H9 (cell line): ENCODE data around the gene FBXO30. TPM values are rescaled to one million over a fixed set of nuclear protein-coding genes. Genes with fewer than 3 reads are reported as not detected.

ENCODE experiments used
- DNase-seq: peaks from one replicate; pipeline ENCODE4 v3.0.0-alpha.2; 2017
- H2AFZ ChIP-seq: one replicate; pipeline ENCODE4 v1.6.1; 2013; ENCODE audit warnings: mild to moderate bottlenecking, low read length, control low read depth, moderate library complexity
- H2AK5ac ChIP-seq: 2 replicates; pipeline ENCODE4 v1.6.1; 2013; ENCODE audit warnings: low read length, control low read depth, mixed read lengths; ENCODE audit not compliant: insufficient read length
- H2BK120ac ChIP-seq: one replicate; pipeline ENCODE4 v1.6.1; 2013; ENCODE audit warnings: low read depth, mild to moderate bottlenecking, low read length, control low read depth, inconsistent platforms; ENCODE audit not compliant: poor library complexity, severe bottlenecking
- H2BK12ac ChIP-seq: 2 replicates; pipeline ENCODE4 v1.6.1; 2013; ENCODE audit warnings: low read length, control low read depth, mixed read lengths, low read depth; ENCODE audit not compliant: insufficient read length
- H2BK15ac ChIP-seq: 2 replicates; pipeline ENCODE4 v1.6.1; 2013; ENCODE audit warnings: low read depth, low read length, control low read depth
- H2BK20ac ChIP-seq: one replicate; pipeline ENCODE4 v1.6.1; 2013; ENCODE audit warnings: low read depth, mild to moderate bottlenecking, low read length, control low read depth, inconsistent platforms; ENCODE audit not compliant: poor library complexity, severe bottlenecking
- H2BK5ac ChIP-seq: 2 replicates; pipeline ENCODE4 v1.6.1; 2013; ENCODE audit warnings: low read length, control low read depth, mixed read lengths; ENCODE audit not compliant: insufficient read length
- H3K14ac ChIP-seq: 2 replicates; pipeline ENCODE4 v1.6.1; 2013; ENCODE audit warnings: low read length, control low read depth; ENCODE audit not compliant: insufficient read depth
- H3K18ac ChIP-seq: 2 replicates; pipeline ENCODE4 v1.6.1; 2013; ENCODE audit warnings: low read depth, mild to moderate bottlenecking, mixed read lengths, low read length, control low read depth; ENCODE audit not compliant: insufficient read length
- H3K23ac ChIP-seq: 2 replicates; pipeline ENCODE4 v1.6.1; 2013; ENCODE audit warnings: low read length, control low read depth, mixed read lengths, low read depth; ENCODE audit not compliant: insufficient read length
- H3K23me2 ChIP-seq: 2 replicates; pipeline ENCODE4 v1.6.1; 2013; ENCODE audit warnings: low read depth, mild to moderate bottlenecking, mixed read lengths, low read length, control low read depth; ENCODE audit not compliant: insufficient read length, poor library complexity, severe bottlenecking
- H3K27ac ChIP-seq: 2 replicates; pipeline ENCODE4 v1.5.1; 2013; ENCODE audit warnings: low read length, control low read depth, mixed read lengths, low read depth; ENCODE audit not compliant: insufficient read length
- H3K27me3 ChIP-seq: 2 replicates; pipeline ENCODE4 v1.6.1; 2013; ENCODE audit warnings: low read length, control low read depth, inconsistent platforms; ENCODE audit not compliant: insufficient read depth
- H3K4ac ChIP-seq: 2 replicates; pipeline ENCODE4 v1.6.1; 2013; ENCODE audit warnings: low read depth, mild to moderate bottlenecking, control low read depth, inconsistent platforms, low read length, moderate library complexity
- H3K4me1 ChIP-seq: 2 replicates; pipeline ENCODE4 v1.6.1; 2013; ENCODE audit warnings: low read length, control low read depth, inconsistent platforms; ENCODE audit not compliant: insufficient read depth
- H3K4me2 ChIP-seq: 2 replicates; pipeline ENCODE4 v1.6.1; 2013; ENCODE audit warnings: low read length, control low read depth, mixed read lengths; ENCODE audit not compliant: insufficient read length, insufficient read depth
- H3K56ac ChIP-seq: 2 replicates; pipeline ENCODE4 v1.6.1; 2013; ENCODE audit warnings: low read depth, mild to moderate bottlenecking, mixed read lengths, low read length, control low read depth; ENCODE audit not compliant: insufficient read length
- H3K79me1 ChIP-seq: 2 replicates; pipeline ENCODE4 v1.6.1; 2013; ENCODE audit warnings: low read depth, mild to moderate bottlenecking, moderate library complexity, low read length, control low read depth, inconsistent platforms; ENCODE audit not compliant: insufficient read depth, poor library complexity, severe bottlenecking
- H3K79me2 ChIP-seq: 2 replicates; pipeline ENCODE4 v1.6.1; 2013; ENCODE audit warnings: low read length, control low read depth, inconsistent platforms; ENCODE audit not compliant: insufficient read depth
- H3K9ac ChIP-seq: 2 replicates; pipeline ENCODE4 v1.6.1; 2013; ENCODE audit warnings: low read length, control low read depth, mixed read lengths; ENCODE audit not compliant: insufficient read length; ENCODE audit errors: extremely low read depth
- H3K9me3 ChIP-seq: one replicate; pipeline ENCODE4 v1.6.1; 2013; ENCODE audit warnings: low read depth, low read length, inconsistent platforms; ENCODE audit not compliant: control insufficient read depth
- H3T11ph ChIP-seq: one replicate; pipeline ENCODE4 v1.6.1; 2013; ENCODE audit warnings: mild to moderate bottlenecking, low read length, control low read depth, inconsistent platforms
- H4K20me1 ChIP-seq: one replicate; pipeline ENCODE4 v1.6.1; 2013; ENCODE audit not compliant: control insufficient read depth, insufficient read length, insufficient read depth
- H4K5ac ChIP-seq: 2 replicates; pipeline ENCODE4 v1.6.1; 2013; ENCODE audit warnings: low read depth, mild to moderate bottlenecking, mixed read lengths, low read length, control low read depth; ENCODE audit not compliant: insufficient read length
- H4K8ac ChIP-seq: replicated peaks from 2 replicates; pipeline ENCODE4 v1.6.1; 2013; ENCODE audit warnings: low read length, control low read depth, mixed read lengths, low read depth; ENCODE audit not compliant: insufficient read length
- H4K91ac ChIP-seq: 2 replicates; pipeline ENCODE4 v1.6.1; 2013; ENCODE audit warnings: low read depth, mild to moderate bottlenecking, moderate library complexity, mixed read lengths, low read length, control low read depth; ENCODE audit not compliant: insufficient read length
- H3K27ac Mint-ChIP-seq, 3 experiments: 2 replicates in 2 of 3; 3 replicates in 1 of 3; pipeline ENCODE4 v1.8.0; 2020 to 2021; ENCODE audit warnings: mixed read lengths in 3 of 3, mild to moderate bottlenecking in 1 of 3, moderate library complexity in 1 of 3
- H3K27me3 Mint-ChIP-seq: 2 replicates; pipeline ENCODE4 v1.8.0; 2021; ENCODE audit warnings: low read depth, mild to moderate bottlenecking, moderate library complexity, mixed read lengths
- H3K36me3 Mint-ChIP-seq, 3 experiments: 2 replicates in 2 of 3; 3 replicates in 1 of 3; pipeline ENCODE4 v1.8.0; 2020 to 2021; ENCODE audit warnings: low read depth in 3 of 3, mixed read lengths in 3 of 3; ENCODE audit not compliant: insufficient read depth in 1 of 3
- H3K4me1 Mint-ChIP-seq, 2 experiments: 2 replicates each; pipeline ENCODE4 v1.8.0; 2020; ENCODE audit warnings: mixed read lengths in 2 of 2
- H3K4me3 Mint-ChIP-seq, 2 experiments: 2 replicates in 1 of 2; 3 replicates in 1 of 2; pipeline ENCODE4 v1.8.0; 2020 to 2021; ENCODE audit warnings: mild to moderate bottlenecking in 2 of 2, mixed read lengths in 2 of 2, moderate library complexity in 1 of 2
- H3K9me3 Mint-ChIP-seq, 2 experiments: 2 replicates in 1 of 2; 3 replicates in 1 of 2; pipeline ENCODE4 v1.8.0; 2020; ENCODE audit warnings: mild to moderate bottlenecking in 2 of 2, mixed read lengths in 2 of 2, moderate library complexity in 1 of 2
- CTCF ChIP-seq: fragments of 200-600 bp; sonication (generic); conservative IDR thresholded peaks from 3 replicates; pipeline ENCODE4 v1.8.0; 2021; ENCODE audit warnings: antibody characterized with exemption, mild to moderate bottlenecking
- WGBS: extraction: QIAGEN DNeasy Blood & Tissue Kit; methylation state at CpG from one replicate; pipeline ENCODE4 v1.1.7; 2013; ENCODE audit warnings: missing lambda C conversion rate, low lambda C conversion rate, mixed read lengths; ENCODE audit not compliant: insufficient read length; ENCODE audit errors: extremely low coverage; 5-methylcytosine and 5-hydroxymethylcytosine counted together
- total RNA-seq: library from RNA; stranded (reverse); gene quantifications from 2 replicates; pipeline ENCODE4 v1.2.1, GENCODE V29; 2021

Gene FBXO30
- total RNA-seq, 1 experiment from 2014 or later, result 16.9 TPM

GRCh38 chr6:145819994-145820393 lies 5.4 kb upstream of the FBXO30 start:
- Mint-ChIP-seq H3K36me3 (peaks cover 0 to 5% (median 0%) of the 10 kb centered on the region in 3 experiments; a peak in 1 of 7 replicates), H3K27me3 (no peaks in the 10 kb centered on the region), H3K4me3 (no peak overlapping the region), H3K9me3 (no peaks in the 10 kb centered on the region), H3K27ac (no peak overlapping the region), H3K4me1 (peaks cover 11 to 13% of the 10 kb centered on the region in 2 experiments)
- no peak overlapping the region for H4K91ac ChIP-seq
- WGBS, result no CpG with 5 or more reads among the region's 1 CpG
- no peak overlapping the region for H2AK5ac ChIP-seq
- no peaks in the 10 kb centered on the region for H3K4me1 ChIP-seq
- no peak overlapping the region for H3K56ac ChIP-seq
- peaks cover 6% of the 10 kb centered on the region for H3K23me2 ChIP-seq
- H3K4me2 ChIP-seq, result no peak overlapping the region
- TF ChIP-seq CTCF, result no peak
- no peak overlapping the region for H4K8ac ChIP-seq
- no peaks in the 10 kb centered on the region for H3K9me3 ChIP-seq
- no peak overlapping the region for H2BK5ac ChIP-seq
- no peak overlapping the region for H3K27ac ChIP-seq
- no peaks in the 10 kb centered on the region for H4K20me1 ChIP-seq
- no peak overlapping the region for H2BK20ac ChIP-seq
- H3K9ac ChIP-seq, result no peak overlapping the region
- no peak overlapping the region for H2BK12ac ChIP-seq
- no peak overlapping the region for H3K14ac ChIP-seq
- no peaks in the 10 kb centered on the region for H3K79me1 ChIP-seq
- H3T11ph ChIP-seq, result no peak overlapping the region
- no peak overlapping the region for H4K5ac ChIP-seq
- no peak overlapping the region for H2BK15ac ChIP-seq
- DNase-seq, result no peak
- no peak overlapping the region for H3K23ac ChIP-seq
- no peak overlapping the region for H2AFZ ChIP-seq
- no peaks in the 10 kb centered on the region for H3K79me2 ChIP-seq
- H2BK120ac ChIP-seq, result no peak overlapping the region
- no peak overlapping the region for H3K4ac ChIP-seq
- no peaks in the 10 kb centered on the region for H3K27me3 ChIP-seq
- no peak overlapping the region for H3K18ac ChIP-seq
